ENCODE data around the gene TSSK3. TPM values are rescaled to one million over a fixed set of nuclear protein-coding genes. Genes with fewer than 3 reads are reported as not detected.
A peak's percentile ranks its signal among the peaks of the same experiment; 100 is the strongest.

TSSK3 gene
- total and polyA plus RNA-seq, 2 donors (not counting 1 experiment from before 2014, with no cell fraction given): 1.8 to 11.6 TPM

GRCh38 chr1:32329931-32330466 is 32.3 kb upstream of the TSSK3 start:
- Mint-ChIP-seq H3K4me1 (peaks cover 26% of the 10 kb centered on the region), H3K27ac (peak overlapping the region; percentile 22), H3K27me3 (no peaks in the 10 kb centered on the region), H3K9me3 (ENCODE audit: insufficient read depth) (no peaks in the 10 kb centered on the region), H3K4me3 (no peak overlapping the region)
- H3K36me3 ChIP-seq (replicated peaks in 1 of 2; ENCODE audit: control extremely low read depth in 1 of 2, control insufficient read depth in 1 of 2, extremely low read depth in 1 of 2, insufficient read depth in 2 of 2, low read length in 1 of 2): peaks cover 1 to 80% of the 10 kb centered on the region in 2 experiments
- no peaks in the 10 kb centered on the region for H3K9me3 ChIP-seq (ENCODE audit: control extremely low read depth in 1 of 3, control insufficient read depth in 2 of 3, insufficient read depth in 1 of 3, low read length in 2 of 3)
- intact Hi-C loops (cut with micrococcal nuclease): no loop called here
- 90% methylated on average over 3 of the region's 4 CpGs for WGBS (ENCODE audit: insufficient coverage)
- CTCF ChIA-PET: no interaction called here
- no peak overlapping the region for H3K4me2 ChIP-seq (replicated peaks; ENCODE audit: low read depth, low read length, poor library complexity, severe bottlenecking)
- no peak overlapping the region for H3K9ac ChIP-seq (ENCODE audit: low read length)
- H3K4me3 ChIP-seq (ENCODE audit: control extremely low read depth in 1 of 5, extremely low read depth in 1 of 5, insufficient read depth in 1 of 5, low read depth in 2 of 5, low read length in 4 of 5): no peak overlapping the region
- H2AFZ ChIP-seq (ENCODE audit: insufficient read depth, low read depth, low read length, poor library complexity, severe bottlenecking): no peak overlapping the region
- no peak for ATAC-seq (ENCODE audit: low read depth)
- H4K20me1 ChIP-seq (ENCODE audit: control insufficient read depth, insufficient read depth, low read length, poor library complexity, severe bottlenecking): peaks cover 26% of the 10 kb centered on the region
- no peak for DNase-seq
- H3K27me3 ChIP-seq (replicated peaks in 1 of 4; ENCODE audit: control extremely low read depth in 1 of 4, control insufficient read depth in 3 of 4, insufficient read depth in 4 of 4, low read length in 3 of 4): no peaks in the 10 kb centered on the region
- H3K79me2 ChIP-seq (ENCODE audit: control insufficient read depth, insufficient read depth, low read length): peaks cover 38% of the 10 kb centered on the region
- H3K27ac ChIP-seq (ENCODE audit: low read length in 2 of 2): peak overlapping the region in 1 of 2 donors; percentile 44
- POLR2A ChIA-PET: interaction anchor here (0.6 to 1.3 kb wide), 3 partner anchors 9 to 268 kb away, joined by 3 to 4 read pairs (median 4); partner anchors contain the start of gene HDAC1
- H3K4me1 ChIP-seq (ENCODE audit: control insufficient read depth in 2 of 2, insufficient read depth in 2 of 2, low read length in 2 of 2): peaks cover 18% of the 10 kb centered on the region in 2 donors
- TF ChIP-seq CTCF (IDR thresholded peaks at IDR 0.05): no peak
- TF ChIP-seq EZH2 (IDR thresholded peaks at IDR 0.05; ENCODE audit: borderline replicate concordance, insufficient read depth, low read depth, low read length, poor library complexity, severe bottlenecking): no peak

GRCh38 chr1:32330558-32331151 is 31.7 kb upstream of the TSSK3 start:
- TF ChIP-seq EZH2 (IDR thresholded peaks at IDR 0.05; ENCODE audit: borderline replicate concordance, insufficient read depth, low read depth, low read length, poor library complexity, severe bottlenecking) (no peak), CTCF (IDR thresholded peaks at IDR 0.05) (no peak)
- H3K36me3 ChIP-seq (replicated peaks in 1 of 2; ENCODE audit: control extremely low read depth in 1 of 2, control insufficient read depth in 1 of 2, extremely low read depth in 1 of 2, insufficient read depth in 2 of 2, low read length in 1 of 2): peaks cover 1 to 74% of the 10 kb centered on the region in 2 experiments
- ChIA-PET CTCF (interaction anchor here (0.9 to 1.5 kb wide), 5 partner anchors 12 to 115 kb away, joined by 3 to 6 read pairs (median 4); no protein-coding TSS in a partner anchor), POLR2A (interaction anchor here (0.8 to 1.3 kb wide), 2 partner anchors 9 to 39 kb away, joined by 4 read pairs; partner anchors contain the start of gene HDAC1)
- no peak overlapping the region for H2AFZ ChIP-seq (ENCODE audit: insufficient read depth, low read depth, low read length, poor library complexity, severe bottlenecking)
- no peaks in the 10 kb centered on the region for H3K9me3 Mint-ChIP-seq (ENCODE audit: insufficient read depth)
- peaks cover 18 to 19% of the 10 kb centered on the region in 2 donors for H3K4me1 ChIP-seq (ENCODE audit: control insufficient read depth in 2 of 2, insufficient read depth in 2 of 2, low read length in 2 of 2)
- intact Hi-C loops (cut with micrococcal nuclease): no loop called here
- H4K20me1 ChIP-seq (ENCODE audit: control insufficient read depth, insufficient read depth, low read length, poor library complexity, severe bottlenecking): peaks cover 26% of the 10 kb centered on the region
- ATAC-seq (ENCODE audit: low read depth) (no peak), DNase-seq (no peak)
- H3K27ac ChIP-seq (ENCODE audit: low read length in 2 of 2): peak overlapping the region in 1 of 2 donors; percentile 44
- H3K79me2 ChIP-seq (ENCODE audit: control insufficient read depth, insufficient read depth, low read length): peaks cover 32% of the 10 kb centered on the region
- no peaks in the 10 kb centered on the region for H3K9me3 ChIP-seq (ENCODE audit: control extremely low read depth in 1 of 3, control insufficient read depth in 2 of 3, insufficient read depth in 1 of 3, low read length in 2 of 3)
- H3K4me3 Mint-ChIP-seq: no peak overlapping the region
- no peak overlapping the region for H3K4me3 ChIP-seq (ENCODE audit: control extremely low read depth in 1 of 5, extremely low read depth in 1 of 5, insufficient read depth in 1 of 5, low read depth in 2 of 5, low read length in 4 of 5)
- peaks cover 27% of the 10 kb centered on the region for H3K4me1 Mint-ChIP-seq
- H3K27ac Mint-ChIP-seq: no peak overlapping the region
- no peak overlapping the region for H3K9ac ChIP-seq (ENCODE audit: low read length)
- H3K4me2 ChIP-seq (replicated peaks; ENCODE audit: low read depth, low read length, poor library complexity, severe bottlenecking): no peak overlapping the region
- H3K27me3 Mint-ChIP-seq: no peaks in the 10 kb centered on the region
- H3K27me3 ChIP-seq (replicated peaks in 1 of 4; ENCODE audit: control extremely low read depth in 1 of 4, control insufficient read depth in 3 of 4, insufficient read depth in 4 of 4, low read length in 3 of 4): no peaks in the 10 kb centered on the region
- 95% methylated on average over 12 of the region's 12 CpGs for WGBS (ENCODE audit: insufficient coverage)

Data from B cell (primary cell).